Cardiac muscle cell (in vitro differentiated cells and primary cell): ENCODE data around the gene NCF2. TPM values are rescaled to one million over a fixed set of nuclear protein-coding genes. Genes with fewer than 3 reads are reported as not detected.
A peak's percentile ranks its signal among the peaks of the same experiment; 100 is the strongest.

Experiments used
- DNase-seq, 2 donors: peaks; one replicate each; pipeline versions ENCODE4 v3.0.0 to v3.0.0-alpha.2; 2010 to 2017; ENCODE audit warnings: low read depth in 1 of 2, low spot score in 1 of 2
- H3K27ac ChIP-seq: fragments of 200-600 bp; sonication (generic); 2 replicates; pipeline ENCODE4 v1.5.1; 2016
- H3K27me3 ChIP-seq: fragments of 200-600 bp; sonication (generic); 2 replicates; pipeline ENCODE4 v1.6.0; 2016; ENCODE audit warnings: control low read depth
- H3K36me3 ChIP-seq: fragments of 200-600 bp; sonication (generic); 2 replicates; pipeline ENCODE4 v1.5.1; 2016; ENCODE audit warnings: control low read depth
- H3K4me1 ChIP-seq: fragments of 200-600 bp; sonication (generic); 2 replicates; pipeline ENCODE4 v1.8.1; 2017; ENCODE audit warnings: low read depth, mild to moderate bottlenecking, mixed run types
- H3K4me3 ChIP-seq: fragments of 200-600 bp; sonication (generic); 2 replicates; pipeline ENCODE4 v1.5.1; 2016; ENCODE audit warnings: mild to moderate bottlenecking
- H3K9me3 ChIP-seq: fragments of 200-600 bp; sonication (generic); 2 replicates; pipeline ENCODE4 v1.5.1; 2017; ENCODE audit warnings: low read depth, mild to moderate bottlenecking, control low read depth
- polyA plus RNA-seq: library from polyadenylated mRNA; unstranded; fragments of >200 nt; fragmentation: Nextera tagmentation; extraction: Ambion mirVana; gene quantifications from 2 replicates; pipeline ENCODE4 v1.2.1, GENCODE V29; 2016
- total RNA-seq: library from RNA; depleted of rRNA; stranded (reverse); fragments of >200 nt; gene quantifications from 2 replicates; pipeline ENCODE4 v1.2.3, GENCODE V29; 2016
- TF ChIP-seq, protein P1 (sequence below): IDR thresholded peaks from 2 replicates; pipeline ENCODE4 v1.5.1; 2012; ENCODE audit warnings: low read depth, mild to moderate bottlenecking, low read length

NCF2 gene, protein sequence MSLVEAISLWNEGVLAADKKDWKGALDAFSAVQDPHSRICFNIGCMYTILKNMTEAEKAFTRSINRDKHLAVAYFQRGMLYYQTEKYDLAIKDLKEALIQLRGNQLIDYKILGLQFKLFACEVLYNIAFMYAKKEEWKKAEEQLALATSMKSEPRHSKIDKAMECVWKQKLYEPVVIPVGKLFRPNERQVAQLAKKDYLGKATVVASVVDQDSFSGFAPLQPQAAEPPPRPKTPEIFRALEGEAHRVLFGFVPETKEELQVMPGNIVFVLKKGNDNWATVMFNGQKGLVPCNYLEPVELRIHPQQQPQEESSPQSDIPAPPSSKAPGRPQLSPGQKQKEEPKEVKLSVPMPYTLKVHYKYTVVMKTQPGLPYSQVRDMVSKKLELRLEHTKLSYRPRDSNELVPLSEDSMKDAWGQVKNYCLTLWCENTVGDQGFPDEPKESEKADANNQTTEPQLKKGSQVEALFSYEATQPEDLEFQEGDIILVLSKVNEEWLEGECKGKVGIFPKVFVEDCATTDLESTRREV
- total RNA-seq (0.06 and 0.60 TPM in 2 replicates), polyA plus RNA-seq (0.19 and 1.5 TPM in 2 replicates)

DNA sequence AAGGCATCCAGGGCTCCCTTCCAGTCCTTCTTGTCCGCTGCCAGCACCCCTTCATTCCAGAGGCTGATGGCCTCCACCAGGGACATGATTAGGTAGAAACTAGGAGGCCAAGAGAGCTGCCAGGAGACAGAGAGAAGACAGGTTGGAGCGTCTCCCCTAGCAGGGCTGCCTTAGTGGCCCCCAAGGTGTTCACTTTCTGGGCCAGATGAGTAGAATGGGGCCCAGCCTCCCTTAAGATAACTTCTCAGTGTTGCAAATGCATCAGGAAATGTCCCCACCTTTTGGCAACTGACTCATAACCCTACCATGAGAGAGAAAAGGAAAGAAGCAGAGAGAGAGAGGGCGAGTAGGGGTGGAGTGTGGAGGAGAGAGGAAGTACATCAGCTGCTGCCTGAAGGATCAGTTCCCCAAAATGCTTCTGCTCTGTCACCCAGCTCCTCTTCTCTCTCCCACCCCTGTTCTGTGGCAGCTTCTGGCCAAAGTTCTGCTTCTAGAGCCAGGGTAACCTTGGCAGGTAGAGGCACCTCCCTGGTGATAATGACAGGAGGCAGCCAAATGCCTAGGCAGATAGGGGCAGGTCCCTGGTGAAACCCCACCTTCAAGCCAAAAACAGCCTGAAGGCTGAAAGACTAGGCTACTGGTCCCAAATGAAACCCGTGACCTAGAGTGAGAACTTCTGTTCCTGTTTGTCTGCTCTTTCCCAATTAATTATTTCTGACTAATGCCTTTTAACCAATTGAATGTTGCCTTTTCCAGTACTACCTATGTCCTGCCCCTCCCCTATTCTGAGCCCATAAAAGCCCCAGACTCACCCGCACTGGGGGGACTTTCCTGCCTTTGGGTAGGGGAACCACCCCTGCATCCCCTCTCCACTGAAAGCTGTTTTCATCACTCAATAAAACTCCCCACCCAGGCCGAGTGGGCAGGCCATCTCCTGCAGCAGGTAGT, at the start of gene NCF2:
Gene NCF2, minus strand, starts transcription at position 216 of the 948 bp plus-strand sequence. Its CDS starts 130 bp downstream, at position 86.
- TF ChIP-seq, protein P1, sequence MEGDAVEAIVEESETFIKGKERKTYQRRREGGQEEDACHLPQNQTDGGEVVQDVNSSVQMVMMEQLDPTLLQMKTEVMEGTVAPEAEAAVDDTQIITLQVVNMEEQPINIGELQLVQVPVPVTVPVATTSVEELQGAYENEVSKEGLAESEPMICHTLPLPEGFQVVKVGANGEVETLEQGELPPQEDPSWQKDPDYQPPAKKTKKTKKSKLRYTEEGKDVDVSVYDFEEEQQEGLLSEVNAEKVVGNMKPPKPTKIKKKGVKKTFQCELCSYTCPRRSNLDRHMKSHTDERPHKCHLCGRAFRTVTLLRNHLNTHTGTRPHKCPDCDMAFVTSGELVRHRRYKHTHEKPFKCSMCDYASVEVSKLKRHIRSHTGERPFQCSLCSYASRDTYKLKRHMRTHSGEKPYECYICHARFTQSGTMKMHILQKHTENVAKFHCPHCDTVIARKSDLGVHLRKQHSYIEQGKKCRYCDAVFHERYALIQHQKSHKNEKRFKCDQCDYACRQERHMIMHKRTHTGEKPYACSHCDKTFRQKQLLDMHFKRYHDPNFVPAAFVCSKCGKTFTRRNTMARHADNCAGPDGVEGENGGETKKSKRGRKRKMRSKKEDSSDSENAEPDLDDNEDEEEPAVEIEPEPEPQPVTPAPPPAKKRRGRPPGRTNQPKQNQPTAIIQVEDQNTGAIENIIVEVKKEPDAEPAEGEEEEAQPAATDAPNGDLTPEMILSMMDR = no peak
- no peak within 1 kb of the TSS for H3K4me3 ChIP-seq
- no peak for DNase-seq

DNA sequence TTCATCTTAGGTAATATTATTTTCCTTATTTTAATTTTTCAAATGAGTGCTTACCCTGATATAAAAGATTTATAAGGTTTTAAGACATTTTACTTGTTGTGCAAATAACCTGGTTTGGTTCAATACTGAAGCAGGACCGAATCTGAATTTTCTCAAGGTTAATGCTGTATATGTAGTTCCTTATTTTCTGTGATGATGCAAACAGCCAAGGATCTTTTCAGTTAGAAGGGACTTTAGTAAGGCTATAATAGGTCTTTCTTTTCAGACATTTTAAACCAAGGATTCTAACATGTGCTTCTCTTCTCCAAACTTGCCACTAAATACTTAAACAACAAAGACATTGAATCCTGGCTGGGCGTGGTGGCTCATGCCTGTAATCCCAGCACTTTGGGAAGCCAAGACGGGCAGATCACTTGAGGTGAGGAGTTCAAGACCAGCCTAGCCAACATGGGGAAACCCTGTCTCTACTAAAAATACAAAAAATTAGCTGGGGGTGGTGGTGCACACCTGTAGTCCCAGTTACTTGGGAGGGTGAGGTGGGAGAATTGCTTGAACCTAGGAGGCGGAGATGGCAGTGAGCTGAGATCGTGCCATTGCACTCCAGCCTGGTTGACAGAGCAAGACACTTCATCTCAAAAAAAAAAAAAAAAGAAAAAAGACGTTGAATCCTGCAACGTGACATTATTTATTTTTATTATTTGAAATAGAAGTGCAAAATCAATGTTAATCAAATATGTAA, 48.6 kb upstream of the NCF2 start:
- TF ChIP-seq, protein P1 = no peak
- Histone ChIP-seq H3K27me3 (no peaks in the 10 kb centered on the region), H3K36me3 (no peaks in the 10 kb centered on the region), H3K4me1 (peaks cover 29% of the 10 kb centered on the region), H3K27ac (no peak overlapping the region), H3K9me3 (no peaks in the 10 kb centered on the region), H3K4me3 (no peak overlapping the region)
- no peak for DNase-seq

More for the DNA sequence above, at the start of gene NCF2:
- no peaks in the 10 kb centered on the region for H3K9me3 ChIP-seq
- no peaks in the 10 kb centered on the region for H3K36me3 ChIP-seq
- H3K27me3 ChIP-seq = no peaks in the 10 kb centered on the region
- H3K27ac ChIP-seq = no peak within 1 kb of the TSS
- H3K4me1 ChIP-seq = no peaks in the 10 kb centered on the region

DNA sequence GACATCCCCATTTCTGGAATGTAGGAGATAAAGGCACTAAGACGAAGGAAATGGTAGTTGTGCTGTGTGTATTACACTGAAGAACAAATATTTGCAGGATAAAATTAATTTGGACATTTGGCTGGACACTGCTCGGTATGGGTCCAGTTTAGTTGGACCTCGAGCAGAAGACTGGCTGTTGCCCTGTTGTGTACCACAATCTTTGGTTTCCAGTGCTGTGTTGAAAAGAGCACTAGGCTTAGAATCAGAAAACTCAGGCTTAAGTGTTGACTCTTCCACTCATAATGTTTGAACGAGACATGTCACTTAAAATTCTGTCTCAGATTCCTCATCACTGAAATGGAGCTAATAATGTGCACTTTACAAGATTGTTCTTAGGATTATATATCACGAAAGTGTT, 46.5 kb upstream of the NCF2 start:
- Histone ChIP-seq H3K4me1 (peaks cover 46% of the 10 kb centered on the region), H3K4me3 (peak overlapping the region; percentile 68), H3K36me3 (no peaks in the 10 kb centered on the region), H3K27me3 (no peaks in the 10 kb centered on the region), H3K27ac (peak overlapping the region; percentile 42), H3K9me3 (no peaks in the 10 kb centered on the region)
- DNase-seq = no peak
- TF ChIP-seq, protein P1 = no peak

DNA sequence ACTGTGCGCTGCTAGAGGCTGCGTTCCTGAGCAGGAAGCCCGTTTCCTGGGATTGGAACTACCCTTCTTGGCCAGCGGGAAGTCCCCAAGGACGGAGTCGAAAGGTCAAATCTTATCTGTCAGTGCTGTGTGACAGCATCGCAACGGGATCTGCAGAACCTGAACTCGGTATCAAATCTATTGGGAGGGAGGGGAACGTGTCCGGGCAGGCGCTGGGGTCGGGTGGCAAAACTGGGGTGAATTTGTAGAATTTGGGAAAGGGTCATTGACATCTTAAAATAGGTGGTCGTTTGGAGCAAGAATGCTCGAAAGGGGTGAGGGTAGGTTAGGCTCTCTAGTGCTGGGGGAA, 46.0 kb upstream of the NCF2 start:
- Histone ChIP-seq H3K9me3 (no peaks in the 10 kb centered on the region), H3K27me3 (no peaks in the 10 kb centered on the region), H3K36me3 (no peaks in the 10 kb centered on the region), H3K27ac (peak overlapping the region; percentile 42), H3K4me1 (peaks cover 49% of the 10 kb centered on the region), H3K4me3 (peak overlapping the region; percentile 68)
- no peak for DNase-seq
- TF ChIP-seq, protein P1 = no peak
